NCI-H524 (cell line): ENCODE results near the gene CHD5.
"Not testable (repeated sequence)": the region's sequence is repeated elsewhere in the genome, so short reads cannot be mapped to it uniquely, and the experiment has no call there.

ENCODE experiments used
- DNase-seq, 2 experiments: peaks; one replicate each; lab custom pipeline; 2025; lab: John Stamatoyannopoulos, UW

Gene CHD5

GRCh38 chr1:6086358-6086757 is 93.8 kb downstream of the CHD5 start:
- no peak for DNase-seq

GRCh38 chr1:6085666-6086065 is 94.5 kb downstream of the CHD5 start:
- DNase-seq: no peak

- DNase-seq: no peak
Observed at GRCh38 chr1:6084781-6085495, 95.2 kb downstream of the CHD5 start.

- peak in 1 of 2 experiments; percentile 46 for DNase-seq
Observed at GRCh38 chr1:6083801-6084446, 96.2 kb downstream of the CHD5 start.

- DNase-seq: no peak
Observed at GRCh38 chr1:6083385-6083784, 96.7 kb downstream of the CHD5 start.

- no peak for DNase-seq
Observed at GRCh38 chr1:6082430-6082971, 97.6 kb downstream of the CHD5 start.

- no peak for DNase-seq
Observed at GRCh38 chr1:6081901-6082300, 98.2 kb downstream of the CHD5 start.

- DNase-seq: no peak
Observed at GRCh38 chr1:6080469-6080868, 99.7 kb downstream of the CHD5 start.

- no peak for DNase-seq
Observed at GRCh38 chr1:6077919-6078318, 102.2 kb downstream of the CHD5 start.

- DNase-seq: no peak
Observed at GRCh38 chr1:6077506-6077905, 102.6 kb downstream of the CHD5 start.

GRCh38 chr1:6077061-6077460 is 103.1 kb downstream of the CHD5 start:
- DNase-seq: not testable (repeated sequence)

GRCh38 chr1:6075748-6076147 is 104.4 kb downstream of the CHD5 start:
- no peak for DNase-seq

- no peak for DNase-seq
Observed at GRCh38 chr1:6074192-6074901, 105.8 kb downstream of the CHD5 start.

GRCh38 chr1:6073480-6074053 is 106.6 kb downstream of the CHD5 start:
- no peak for DNase-seq

- DNase-seq: no peak
Observed at GRCh38 chr1:6072774-6073479, 107.2 kb downstream of the CHD5 start.

GRCh38 chr1:6071219-6071618 is 108.9 kb downstream of the CHD5 start:
- peak in 1 of 2 experiments; percentile 9 for DNase-seq

GRCh38 chr1:6070450-6070974 is 109.6 kb downstream of the CHD5 start:
- DNase-seq: no peak

- DNase-seq: no peak
Observed at GRCh38 chr1:6069573-6069972, 110.5 kb downstream of the CHD5 start.

- no peak for DNase-seq
Observed at GRCh38 chr1:6068932-6069331, 111.2 kb downstream of the CHD5 start.

GRCh38 chr1:6068073-6068472 is 112.0 kb downstream of the CHD5 start:
- DNase-seq: no peak

- DNase-seq: no peak
Observed at GRCh38 chr1:6066680-6067079, 113.4 kb downstream of the CHD5 start.
